Adrenal gland (tissue), 12 donors: ENCODE measurements around the gene PLIN3. TPM values are rescaled to one million over a fixed set of nuclear protein-coding genes. Genes with fewer than 3 reads are reported as not detected.
"Not testable (repeated sequence)": the region's sequence is repeated elsewhere in the genome, so short reads cannot be mapped to it uniquely, and the experiment has no call there.

ENCODE experiments used
- DNase-seq, 7 donors: peaks; one replicate each; pipeline ENCODE4 v3.0.0-alpha.2; 2019 to 2020
- H3K27ac ChIP-seq, 5 donors: fragments of 200-600 bp; sonication (generic) in 4 of 5; 1 replicate in 3 of 5; 2 replicates in 2 of 5; pipeline versions ENCODE4 v1.5.1 to v1.8.0; 2016 to 2020; ENCODE audit warnings: mild to moderate bottlenecking in 1 of 5
- H3K27me3 ChIP-seq: fragments of 200-600 bp; 2 replicates; pipeline ENCODE4 v1.8.0; 2021
- H3K36me3 ChIP-seq, 2 donors: fragments of 200-600 bp; replicated peaks in 1 of 2; 1 replicate in 1 of 2; 2 replicates in 1 of 2; pipeline versions ENCODE4 v1.5.1 to v1.8.0; 2018 to 2022
- H3K4me1 ChIP-seq, 2 donors: fragments of 200-600 bp; replicated peaks in 1 of 2; 1 replicate in 1 of 2; 2 replicates in 1 of 2; pipeline versions ENCODE4 v1.5.1 to v1.8.0; 2018 to 2021
- H3K4me3 ChIP-seq, 4 donors: fragments of 200-600 bp; sonication (generic) in 3 of 4; one replicate each; pipeline ENCODE4 v1.5.1; 2016 to 2018
- H3K9me3 ChIP-seq, 3 donors: fragments of 200-600 bp; sonication (generic) in 1 of 3; replicated peaks in 1 of 3; 1 replicate in 2 of 3; 2 replicates in 1 of 3; pipeline versions ENCODE4 v1.5.1 to v1.8.0; 2016 to 2021
- CTCF ChIP-seq, 6 experiments: fragments of 450-650 bp in 4 of 6; fragments of 200-600 bp in 2 of 6; sonication (generic) in 1 of 6; IDR thresholded peaks; 1 replicate in 5 of 6; 2 replicates in 1 of 6; pipeline versions ENCODE4 v1.5.1 to v1.8.0; 2016 to 2021; ENCODE audit warnings: antibody characterized with exemption in 6 of 6, mild to moderate bottlenecking in 2 of 6, moderate library complexity in 1 of 6
- POLR2A ChIP-seq, 2 donors: fragments of 450-650 bp; IDR thresholded peaks; one replicate each; pipeline ENCODE4 v1.6.1; 2017; ENCODE audit warnings: antibody characterized with exemption in 2 of 2, mild to moderate bottlenecking in 2 of 2, moderate library complexity in 1 of 2
- WGBS, 4 donors: extraction: QIAGEN DNeasy Blood & Tissue Kit in 2 of 4; methylation state at CpG; one replicate each; pipeline versions ENCODE4 v1.1.5 to v1.1.7; 2013 to 2017; 5-methylcytosine and 5-hydroxymethylcytosine counted together
- intact Hi-C, 2 donors: fragments of 100-400 bp; cut with DNase I; formaldehyde crosslinking; loops; one replicate each; pipeline versions ENCODE4 v1.14.1 to v1.15.0; 2022 to 2023
- polyA plus RNA-seq, 3 donors: library from polyadenylated mRNA; stranded (reverse); fragments of 200-250 nt in 2 of 3; fragments of 350-450 nt in 1 of 3; fragmentation: Illumina TruSeq in 1 of 3; extraction: RNeasy Lipid Tissue Mini Kit (QIAGEN cat#74804) in 1 of 3; gene quantifications; one replicate each; pipeline ENCODE4 v1.2.3, GENCODE V29; 2013 to 2014
- total RNA-seq, 9 donors: library from RNA; depleted of rRNA in 4 of 9; stranded (reverse); fragments of >200 nt in 4 of 9; fragments of 120-200 nt in 1 of 9; fragmentation: NEBNext Ultra II Directional in 1 of 9; extraction: Animal tissue kit (Norgen Biotek cat#: 25700) in 1 of 9; gene quantifications; one replicate each; pipeline versions ENCODE4 v1.1.0 to v1.2.4, GENCODE V29; 2013 to 2023
- donor health status: healthy with polysubstance abuse.
- donor health status: Bipolar disorder and iron deficiency.
- donor health status: DM: yes; HTN: yes; CAD: no.
- donor health status: DM: no; HTN: no; CAD: no.
- donor health status: DM: no; HTN: no; CAD: no.
- donor health status: DM: yes; HTN: yes; CAD: no.

The PLIN3 gene
- total and polyA plus RNA-seq, 12 donors: 21.3 to 181 (median 103) TPM

- no peak overlapping the region for H3K27ac ChIP-seq
- WGBS, 4 donors: 72 to 82% (median 79%) methylated on average over 7 of the region's 7 CpGs
- H3K9me3 ChIP-seq: no peaks in the 10 kb centered on the region
- intact Hi-C loops: no loop called here
- H3K4me3 ChIP-seq: no peak overlapping the region
- TF ChIP-seq POLR2A (IDR thresholded peaks at IDR 0.05) (no peak), CTCF (IDR thresholded peaks at IDR 0.05) (no peak)
- no peaks in the 10 kb centered on the region for H3K27me3 ChIP-seq
- peaks cover 0 to 64% of the 10 kb centered on the region in 2 donors for H3K36me3 ChIP-seq
- no peaks in the 10 kb centered on the region for H3K4me1 ChIP-seq
- DNase-seq: no peak
These were observed 18.4 kb downstream of the PLIN3 start for GRCh38 chr19:4849019-4849418.

GRCh38 chr19:4847190-4847973 lies 20.1 kb downstream of the PLIN3 start:
- no peak overlapping the region for H3K4me3 ChIP-seq
- H3K27me3 ChIP-seq: no peaks in the 10 kb centered on the region
- intact Hi-C loops: no loop called here
- no peaks in the 10 kb centered on the region for H3K4me1 ChIP-seq
- peaks cover 0 to 67% of the 10 kb centered on the region in 2 donors for H3K36me3 ChIP-seq
- no peak for TF ChIP-seq CTCF (IDR thresholded peaks at IDR 0.05)
- H3K27ac ChIP-seq: no peak overlapping the region
- no peak for DNase-seq
- H3K9me3 ChIP-seq: no peaks in the 10 kb centered on the region
- 95 to 97% (median 95%) methylated on average over 11 to 23 of the region's 23 CpGs for WGBS, 4 donors

DNA sequence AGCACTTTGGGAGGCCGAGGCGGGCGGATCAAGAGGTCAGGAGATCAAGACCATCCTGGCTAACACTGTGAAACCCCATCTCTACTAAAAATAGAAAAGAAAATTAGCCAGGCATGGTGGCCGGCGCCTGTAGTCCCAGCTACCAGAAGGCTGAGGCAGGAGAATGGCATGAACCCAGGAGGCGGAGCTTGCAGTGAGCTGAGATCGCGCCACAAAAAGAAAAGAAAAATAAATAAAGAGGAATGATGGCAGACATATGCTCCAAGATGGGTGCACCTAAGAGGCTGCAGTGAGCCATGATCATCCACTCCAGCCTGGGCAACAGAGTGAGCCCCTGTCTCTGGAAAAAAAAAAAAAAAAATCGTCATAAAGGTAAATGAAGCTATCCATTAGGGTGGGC lies 21.5 kb downstream of the PLIN3 start:
- H3K27ac ChIP-seq, H3K4me3 ChIP-seq, H3K9me3 ChIP-seq, H3K27me3 ChIP-seq, DNase-seq, H3K4me1 ChIP-seq, intact Hi-C loops: not testable (repeated sequence)
- peaks cover 0 to 62% of the 10 kb centered on the region in 2 donors for H3K36me3 ChIP-seq
- WGBS, 4 donors: 66 to 93% (median 79%) methylated on average over 7 to 9 of the region's 9 CpGs

GRCh38 chr19:4844348-4845179 lies 22.9 kb downstream of the PLIN3 start:
- WGBS, 4 donors: 69 to 86% (median 82%) methylated on average over 6 to 10 of the region's 10 CpGs
- Histone ChIP-seq H3K36me3 (peaks cover 0 to 62% of the 10 kb centered on the region in 2 donors), H3K27me3 (no peaks in the 10 kb centered on the region), H3K4me1 (peaks cover 0 to 7% of the 10 kb centered on the region in 2 donors), H3K9me3 (no peaks in the 10 kb centered on the region), H3K27ac (peak overlapping the region in 2 of 5 donors; percentile 39 to 75), H3K4me3 (no peak overlapping the region)
- TF ChIP-seq CTCF (IDR thresholded peaks at IDR 0.05) (no peak), POLR2A (IDR thresholded peaks at IDR 0.05) (no peak)
- DNase-seq: no peak
- intact Hi-C loops: no loop called here
